CD14-positive monocyte (primary cell): ENCODE results near the gene ALS2. TPM values are rescaled to one million over a fixed set of nuclear protein-coding genes. Genes with fewer than 3 reads are reported as not detected.

Experiments used
- DNase-seq, 3 donors: peaks; one replicate each; pipeline ENCODE4 v3.0.0-alpha.2; 2011 to 2022
- H2AFZ ChIP-seq: 2 replicates; pipeline ENCODE4 v1.6.0; 2012; ENCODE audit warnings: mild to moderate bottlenecking, low read depth, low read length, inconsistent platforms; ENCODE audit not compliant: insufficient read depth, poor library complexity, severe bottlenecking
- H3K27ac ChIP-seq, 2 donors: 1 replicate in 1 of 2; 2 replicates in 1 of 2; pipeline ENCODE4 v1.5.1; 2012 to 2013; ENCODE audit warnings: low read length in 2 of 2, control low read depth in 1 of 2, inconsistent platforms in 1 of 2, low read depth in 1 of 2, mild to moderate bottlenecking in 1 of 2
- H3K27me3 ChIP-seq, 2 donors: one replicate each; pipeline versions ENCODE4 v1.6.0 to v1.6.1; 2011 to 2013; ENCODE audit warnings: low read length in 2 of 2; ENCODE audit not compliant: control insufficient read depth in 2 of 2, insufficient read depth in 2 of 2
- H3K36me3 ChIP-seq, 2 donors: replicated peaks in 1 of 2; 1 replicate in 1 of 2; 2 replicates in 1 of 2; pipeline versions ENCODE4 v1.5.1 to v1.6.1; 2012 to 2013; ENCODE audit warnings: low read length in 2 of 2, control low read depth in 1 of 2, inconsistent platforms in 1 of 2, mild to moderate bottlenecking in 1 of 2; ENCODE audit not compliant: insufficient read depth in 2 of 2, control insufficient read depth in 1 of 2
- H3K4me1 ChIP-seq, 2 donors: 1 replicate in 1 of 2; 2 replicates in 1 of 2; pipeline versions ENCODE4 v1.5.1 to v1.6.1; 2012 to 2013; ENCODE audit warnings: low read length in 2 of 2, control low read depth in 1 of 2, inconsistent platforms in 1 of 2, mild to moderate bottlenecking in 1 of 2, moderate library complexity in 1 of 2; ENCODE audit not compliant: insufficient read depth in 2 of 2, control insufficient read depth in 1 of 2
- H3K4me2 ChIP-seq: replicated peaks from 2 replicates; pipeline ENCODE3; 2012; ENCODE audit warnings: low read length, moderate library complexity, mild to moderate bottlenecking; ENCODE audit not compliant: poor library complexity, severe bottlenecking; ENCODE audit errors: extremely low read depth
- H3K4me3 ChIP-seq, 3 experiments: fragments of 200-600 bp in 1 of 3; sonication (generic) in 1 of 3; replicated peaks in 1 of 3; 1 replicate in 2 of 3; 2 replicates in 1 of 3; pipeline ENCODE4 v1.5.1; 2011 to 2013; ENCODE audit warnings: low read length in 3 of 3, mild to moderate bottlenecking in 3 of 3, control low read depth in 2 of 3, low read depth in 2 of 3, inconsistent platforms in 1 of 3, moderate library complexity in 1 of 3
- H3K79me2 ChIP-seq: 2 replicates; pipeline ENCODE4 v1.6.0; 2012; ENCODE audit warnings: mild to moderate bottlenecking, control low read depth, inconsistent platforms, low read length, moderate library complexity; ENCODE audit not compliant: insufficient read depth
- H3K9ac ChIP-seq: 2 replicates; pipeline ENCODE4 v1.6.0; 2017; ENCODE audit warnings: low read length, mild to moderate bottlenecking; ENCODE audit not compliant: insufficient read depth, poor library complexity, severe bottlenecking
- H3K9me3 ChIP-seq, 2 donors: replicated peaks in 1 of 2; 1 replicate in 1 of 2; 2 replicates in 1 of 2; pipeline versions ENCODE4 v1.5.1 to v1.6.1; 2012 to 2013; ENCODE audit warnings: low read length in 2 of 2, control low read depth in 1 of 2; ENCODE audit not compliant: control insufficient read depth in 1 of 2, insufficient read depth in 1 of 2
- H4K20me1 ChIP-seq: 2 replicates; pipeline ENCODE4 v1.6.0; 2012; ENCODE audit warnings: mild to moderate bottlenecking, low read length, control low read depth, moderate library complexity; ENCODE audit not compliant: insufficient read depth
- H3K27ac Mint-ChIP-seq, 7 donors: one replicate each; pipeline ENCODE4 v1.8.0; 2020; ENCODE audit warnings: mild to moderate bottlenecking in 7 of 7, mixed read lengths in 7 of 7, moderate library complexity in 6 of 7, inconsistent platforms in 2 of 7
- H3K27me3 Mint-ChIP-seq, 3 donors: one replicate each; pipeline ENCODE4 v1.8.0; 2021 to 2022; ENCODE audit warnings: low read depth in 3 of 3, mild to moderate bottlenecking in 3 of 3, mixed read lengths in 3 of 3, moderate library complexity in 3 of 3, inconsistent platforms in 1 of 3
- H3K36me3 Mint-ChIP-seq, 2 donors: one replicate each; pipeline ENCODE4 v1.8.0; 2020; ENCODE audit warnings: mixed read lengths in 2 of 2, inconsistent platforms in 1 of 2, mild to moderate bottlenecking in 1 of 2
- H3K4me1 Mint-ChIP-seq: one replicate; pipeline ENCODE4 v1.8.0; 2020; ENCODE audit warnings: mild to moderate bottlenecking, mixed read lengths
- H3K4me3 Mint-ChIP-seq, 2 donors: one replicate each; pipeline ENCODE4 v1.8.0; 2020; ENCODE audit warnings: mild to moderate bottlenecking in 2 of 2, mixed read lengths in 2 of 2, moderate library complexity in 1 of 2
- H3K9me3 Mint-ChIP-seq, 7 donors: one replicate each; pipeline ENCODE4 v1.8.0; 2020 to 2022; ENCODE audit warnings: mixed read lengths in 7 of 7, mild to moderate bottlenecking in 6 of 7, moderate library complexity in 6 of 7, inconsistent platforms in 2 of 7
- WGBS: methylation state at CpG from one replicate; pipeline ENCODE4 v1.1.5; 2013; ENCODE audit warnings: missing lambda C conversion rate; ENCODE audit not compliant: insufficient coverage; 5-methylcytosine and 5-hydroxymethylcytosine counted together
- intact Hi-C, 2 donors: fragments of 100-400 bp; cut with micrococcal nuclease; formaldehyde crosslinking; loops; one replicate each; pipeline versions ENCODE4 v1.15.0 to v1.15.1; 2023
- polyA plus RNA-seq, 3 donors: library from polyadenylated mRNA; depleted of rRNA in 1 of 3; unstranded in 2 of 3; stranded (reverse) in 1 of 3; fragments of 300-500 nt in 2 of 3; fragments of >200 nt in 1 of 3; fragmentation: Illumina TruSeq in 2 of 3; gene quantifications; 1 replicate in 2 of 3; 2 replicates in 1 of 3; pipeline ENCODE4 v1.2.3, GENCODE V29; 2012 to 2021
- TF ChIP-seq, protein P1 (sequence below): fragments of 200-600 bp; IDR thresholded peaks from one replicate; pipeline ENCODE4 v1.8.0; 2022; ENCODE audit warnings: antibody characterized with exemption, mild to moderate bottlenecking

ALS2 gene
- polyA plus RNA-seq, 3 donors, result 2.6 to 4.7 (median 3.1) TPM

DNA sequence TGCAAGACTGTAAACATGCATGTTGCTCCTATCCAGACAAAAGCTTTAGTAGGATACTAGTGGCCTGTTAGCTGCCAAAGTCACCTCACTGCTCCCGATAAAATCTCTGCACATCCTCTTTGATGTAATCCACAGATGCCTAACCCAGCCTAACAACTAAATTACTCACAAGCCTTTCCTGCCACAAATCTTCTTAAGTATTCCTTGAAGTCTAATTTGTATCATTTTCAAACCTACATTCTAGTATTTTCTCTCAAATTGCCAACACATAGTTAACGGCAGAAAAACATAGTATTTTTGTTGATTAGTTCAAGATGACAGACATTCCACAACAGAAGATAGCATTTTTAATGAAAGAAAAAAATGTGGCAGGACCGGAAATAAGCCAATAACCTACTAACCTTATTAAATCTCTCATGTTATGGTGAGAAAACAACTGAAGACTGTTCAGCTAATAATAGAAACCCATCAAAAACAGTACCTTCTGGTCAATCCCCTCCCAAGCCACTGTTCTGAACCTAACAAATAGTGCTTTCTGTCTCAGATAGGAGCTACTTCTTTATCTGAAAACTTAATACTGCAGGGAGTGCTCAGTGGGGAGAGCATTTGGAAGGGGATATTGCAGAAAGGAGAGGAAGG lies 82.0 kb downstream of the ALS2 start, which contains the start of gene MPP4:
TSS of gene MPP4 (minus strand) at position 57 of the 639 bp plus-strand sequence. CDS start 4,690 bp downstream, outside the sequence.
- Mint-ChIP-seq H3K27me3 (no peaks in the 10 kb centered on the region), H3K9me3 (peaks cover 0 to 1% (median 0%) of the 10 kb centered on the region in 7 donors), H3K4me1 (no peaks in the 10 kb centered on the region), H3K4me3 (no peak within 1 kb of the TSS), H3K27ac (no peak within 1 kb of the TSS), H3K36me3 (peaks cover 18 to 28% of the 10 kb centered on the region in 2 donors)
- WGBS, result 67% methylated on average over 1 of the region's 3 CpGs
- intact Hi-C loops, result no loop called here
- Histone ChIP-seq H4K20me1 (no peaks in the 10 kb centered on the region), H3K4me3 (no peak within 1 kb of the TSS), H2AFZ (no peak within 1 kb of the TSS), H3K27me3 (no peaks in the 10 kb centered on the region), H3K79me2 (no peaks in the 10 kb centered on the region), H3K36me3 (peaks cover 17 to 19% of the 10 kb centered on the region in 2 donors), H3K9ac (no peak within 1 kb of the TSS), H3K27ac (no peak within 1 kb of the TSS), H3K9me3 (no peaks in the 10 kb centered on the region), H3K4me1 (no peaks in the 10 kb centered on the region), H3K4me2 (no peak within 1 kb of the TSS)
- no peak for DNase-seq
- TF ChIP-seq, protein P1, sequence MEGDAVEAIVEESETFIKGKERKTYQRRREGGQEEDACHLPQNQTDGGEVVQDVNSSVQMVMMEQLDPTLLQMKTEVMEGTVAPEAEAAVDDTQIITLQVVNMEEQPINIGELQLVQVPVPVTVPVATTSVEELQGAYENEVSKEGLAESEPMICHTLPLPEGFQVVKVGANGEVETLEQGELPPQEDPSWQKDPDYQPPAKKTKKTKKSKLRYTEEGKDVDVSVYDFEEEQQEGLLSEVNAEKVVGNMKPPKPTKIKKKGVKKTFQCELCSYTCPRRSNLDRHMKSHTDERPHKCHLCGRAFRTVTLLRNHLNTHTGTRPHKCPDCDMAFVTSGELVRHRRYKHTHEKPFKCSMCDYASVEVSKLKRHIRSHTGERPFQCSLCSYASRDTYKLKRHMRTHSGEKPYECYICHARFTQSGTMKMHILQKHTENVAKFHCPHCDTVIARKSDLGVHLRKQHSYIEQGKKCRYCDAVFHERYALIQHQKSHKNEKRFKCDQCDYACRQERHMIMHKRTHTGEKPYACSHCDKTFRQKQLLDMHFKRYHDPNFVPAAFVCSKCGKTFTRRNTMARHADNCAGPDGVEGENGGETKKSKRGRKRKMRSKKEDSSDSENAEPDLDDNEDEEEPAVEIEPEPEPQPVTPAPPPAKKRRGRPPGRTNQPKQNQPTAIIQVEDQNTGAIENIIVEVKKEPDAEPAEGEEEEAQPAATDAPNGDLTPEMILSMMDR, result no peak

DNA sequence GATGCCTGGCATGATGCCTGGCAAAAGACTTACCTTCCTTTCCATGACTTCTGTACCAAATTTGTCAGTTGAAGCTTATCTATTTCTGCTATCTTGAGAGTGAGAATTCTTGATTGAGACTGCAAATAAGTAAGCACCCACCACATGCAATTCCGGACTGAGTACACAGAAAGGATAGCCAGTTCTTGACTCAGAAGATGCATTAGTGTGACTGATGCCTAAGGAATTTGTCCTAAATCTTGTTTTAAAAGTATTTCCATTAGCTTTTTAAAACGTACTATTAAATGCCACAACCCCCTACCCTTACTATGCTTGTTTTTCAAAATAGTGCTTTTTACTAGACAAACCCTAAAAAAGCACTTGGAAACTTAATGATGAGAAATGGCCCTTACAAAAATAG lies 82.8 kb downstream of the ALS2 start:
- Histone ChIP-seq H3K79me2 (no peaks in the 10 kb centered on the region), H3K36me3 (peaks cover 13 to 14% of the 10 kb centered on the region in 2 donors), H3K4me3 (no peak overlapping the region), H2AFZ (no peak overlapping the region), H3K27me3 (no peaks in the 10 kb centered on the region), H4K20me1 (no peaks in the 10 kb centered on the region), H3K9me3 (no peaks in the 10 kb centered on the region), H3K4me2 (no peak overlapping the region), H3K27ac (no peak overlapping the region), H3K4me1 (no peaks in the 10 kb centered on the region), H3K9ac (no peak overlapping the region)
- WGBS, result no CpG with 5 or more reads among the region's 2 CpGs
- H3K27me3 Mint-ChIP-seq, result no peaks in the 10 kb centered on the region
- peaks cover 12 to 21% of the 10 kb centered on the region in 2 donors for H3K36me3 Mint-ChIP-seq
- no peak overlapping the region for H3K27ac Mint-ChIP-seq
- no peak for DNase-seq
- TF ChIP-seq, protein P1, result no peak
- H3K4me1 Mint-ChIP-seq, result no peaks in the 10 kb centered on the region
- no peak overlapping the region for H3K4me3 Mint-ChIP-seq
- intact Hi-C loops, result no loop called here
- H3K9me3 Mint-ChIP-seq, result peaks cover 0 to 1% (median 0%) of the 10 kb centered on the region in 7 donors
